Psoas muscle (tissue), 8 donors: ENCODE measurements around the gene JAG1. TPM values are rescaled to one million over a fixed set of nuclear protein-coding genes. Genes with fewer than 3 reads are reported as not detected.
"Not testable (repeated sequence)": the region's sequence is repeated elsewhere in the genome, so short reads cannot be mapped to it uniquely, and the experiment has no call there.

Source experiments
- ATAC-seq, 4 donors: fragments of 200-7000 bp; cut with Tn5 transposase; one replicate each; pipeline ENCODE4 v1.9.1; 2020; ENCODE audit warnings: moderate library complexity in 3 of 4, mild to moderate bottlenecking in 2 of 4
- DNase-seq, 2 donors: peaks; one replicate each; pipeline ENCODE4 v3.0.0-alpha.2; 2020
- H3K27ac ChIP-seq: fragments of 200-600 bp; one replicate; pipeline ENCODE4 v1.8.0; 2022
- H3K27me3 ChIP-seq, 3 donors: fragments of 200-600 bp in 1 of 3; one replicate each; pipeline versions ENCODE4 v1.6.1 to v1.8.0; 2013 to 2022; ENCODE audit warnings: low read length in 2 of 3, mild to moderate bottlenecking in 2 of 3, moderate library complexity in 1 of 3; ENCODE audit not compliant: insufficient read depth in 3 of 3
- H3K36me3 ChIP-seq, 2 donors: fragments of 200-600 bp in 1 of 2; one replicate each; pipeline versions ENCODE4 v1.6.1 to v1.8.0; 2013 to 2022; ENCODE audit warnings: low read depth in 1 of 2, mild to moderate bottlenecking in 1 of 2, moderate library complexity in 1 of 2; ENCODE audit not compliant: insufficient read depth in 1 of 2
- H3K4me1 ChIP-seq: fragments of 200-600 bp; one replicate; pipeline ENCODE4 v1.8.0; 2022
- H3K4me3 ChIP-seq: fragments of 200-600 bp; one replicate; pipeline ENCODE4 v1.8.0; 2022; ENCODE audit warnings: mild to moderate bottlenecking
- H3K9me3 ChIP-seq: fragments of 200-600 bp; one replicate; pipeline ENCODE4 v1.8.0; 2022
- WGBS, 3 donors: extraction: QIAGEN DNeasy Blood & Tissue Kit; methylation state at CpG; one replicate each; pipeline versions ENCODE4 v1.1.6 to v1.1.7; 2013; 5-methylcytosine and 5-hydroxymethylcytosine counted together
- intact Hi-C, 2 donors: fragments of 100-400 bp; cut with DNase I; formaldehyde crosslinking; loops; one replicate each; pipeline versions ENCODE4 v1.11.0 to v1.14.2; 2022
- polyA plus RNA-seq, 3 donors: library from polyadenylated mRNA; stranded (reverse); fragments of 200-250 nt; gene quantifications; one replicate each; pipeline ENCODE4 v1.2.3, GENCODE V29; 2013
- total RNA-seq, 4 donors: library from RNA; stranded (reverse); fragmentation: NEBNext Ultra II Directional in 2 of 4; extraction: Animal tissue kit (Norgen Biotek cat#: 25700) in 2 of 4; gene quantifications; one replicate each; pipeline versions ENCODE4 v1.2.1 to v1.2.4, GENCODE V29; 2021 to 2023
- TF ChIP-seq, protein P1 (sequence below): fragments of 200-600 bp; IDR thresholded peaks from one replicate; pipeline ENCODE4 v1.8.0; 2022; ENCODE audit warnings: antibody characterized with exemption
- donor health status: healthy with polysubstance abuse.
- donor health status: DM: no; HTN: no; CAD: no; lungs with moderate emphysema.
- donor health status: Bipolar disorder and iron deficiency.
- donor health status: healthy.
- donor health status: DM: yes; HTN: yes; CAD: no.
- donor health status: DM: no; HTN: no; CAD: no.
- donor health status: DM: no; HTN: no; CAD: no.
- donor health status: DM: yes; HTN: yes; CAD: no.

The JAG1 gene
- total and polyA plus RNA-seq, 7 donors: 5.4 to 35.4 (median 10.4) TPM

DNA sequence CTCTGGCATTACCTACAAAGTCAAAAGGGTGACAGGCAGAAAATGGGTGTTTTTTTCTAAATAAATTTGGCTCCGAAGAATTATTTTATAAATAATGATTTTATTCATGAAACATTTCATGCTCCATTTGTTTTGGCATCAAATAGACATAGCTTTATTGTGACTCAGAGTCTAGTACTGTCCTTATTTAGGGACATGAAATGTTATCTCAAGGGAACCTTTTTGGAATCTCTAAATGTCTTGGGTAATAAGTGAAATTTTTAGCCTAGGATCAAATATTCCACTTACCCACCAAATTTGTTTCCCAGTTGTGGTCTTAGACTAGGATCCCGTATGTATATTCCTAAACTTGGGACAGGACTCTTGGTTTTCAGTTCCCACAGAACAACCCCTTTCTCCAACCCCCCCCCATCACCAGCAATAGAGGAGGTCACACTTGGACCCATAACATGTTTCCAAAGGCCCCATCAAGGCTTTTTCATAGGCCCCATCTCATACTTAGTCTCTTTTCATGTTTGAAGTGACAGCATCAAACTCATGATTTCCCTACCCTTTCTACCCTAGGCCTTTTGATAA is 81.8 kb downstream of the JAG1 start:
- ATAC-seq (peak in 2 of 4 donors; percentile 46 to 75), DNase-seq (no peak)
- Histone ChIP-seq H3K4me3 (no peak overlapping the region), H3K9me3 (no peaks in the 10 kb centered on the region), H3K4me1 (no peaks in the 10 kb centered on the region), H3K27ac (peak overlapping the region; percentile 10), H3K36me3 (no peaks in the 10 kb centered on the region), H3K27me3 (no peaks in the 10 kb centered on the region)
- TF ChIP-seq, protein P1, sequence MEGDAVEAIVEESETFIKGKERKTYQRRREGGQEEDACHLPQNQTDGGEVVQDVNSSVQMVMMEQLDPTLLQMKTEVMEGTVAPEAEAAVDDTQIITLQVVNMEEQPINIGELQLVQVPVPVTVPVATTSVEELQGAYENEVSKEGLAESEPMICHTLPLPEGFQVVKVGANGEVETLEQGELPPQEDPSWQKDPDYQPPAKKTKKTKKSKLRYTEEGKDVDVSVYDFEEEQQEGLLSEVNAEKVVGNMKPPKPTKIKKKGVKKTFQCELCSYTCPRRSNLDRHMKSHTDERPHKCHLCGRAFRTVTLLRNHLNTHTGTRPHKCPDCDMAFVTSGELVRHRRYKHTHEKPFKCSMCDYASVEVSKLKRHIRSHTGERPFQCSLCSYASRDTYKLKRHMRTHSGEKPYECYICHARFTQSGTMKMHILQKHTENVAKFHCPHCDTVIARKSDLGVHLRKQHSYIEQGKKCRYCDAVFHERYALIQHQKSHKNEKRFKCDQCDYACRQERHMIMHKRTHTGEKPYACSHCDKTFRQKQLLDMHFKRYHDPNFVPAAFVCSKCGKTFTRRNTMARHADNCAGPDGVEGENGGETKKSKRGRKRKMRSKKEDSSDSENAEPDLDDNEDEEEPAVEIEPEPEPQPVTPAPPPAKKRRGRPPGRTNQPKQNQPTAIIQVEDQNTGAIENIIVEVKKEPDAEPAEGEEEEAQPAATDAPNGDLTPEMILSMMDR: no peak
- WGBS, 3 donors: 33 to 63% (median 58%) methylated on average over 2 of the region's 2 CpGs
- intact Hi-C loops: no loop called here

DNA sequence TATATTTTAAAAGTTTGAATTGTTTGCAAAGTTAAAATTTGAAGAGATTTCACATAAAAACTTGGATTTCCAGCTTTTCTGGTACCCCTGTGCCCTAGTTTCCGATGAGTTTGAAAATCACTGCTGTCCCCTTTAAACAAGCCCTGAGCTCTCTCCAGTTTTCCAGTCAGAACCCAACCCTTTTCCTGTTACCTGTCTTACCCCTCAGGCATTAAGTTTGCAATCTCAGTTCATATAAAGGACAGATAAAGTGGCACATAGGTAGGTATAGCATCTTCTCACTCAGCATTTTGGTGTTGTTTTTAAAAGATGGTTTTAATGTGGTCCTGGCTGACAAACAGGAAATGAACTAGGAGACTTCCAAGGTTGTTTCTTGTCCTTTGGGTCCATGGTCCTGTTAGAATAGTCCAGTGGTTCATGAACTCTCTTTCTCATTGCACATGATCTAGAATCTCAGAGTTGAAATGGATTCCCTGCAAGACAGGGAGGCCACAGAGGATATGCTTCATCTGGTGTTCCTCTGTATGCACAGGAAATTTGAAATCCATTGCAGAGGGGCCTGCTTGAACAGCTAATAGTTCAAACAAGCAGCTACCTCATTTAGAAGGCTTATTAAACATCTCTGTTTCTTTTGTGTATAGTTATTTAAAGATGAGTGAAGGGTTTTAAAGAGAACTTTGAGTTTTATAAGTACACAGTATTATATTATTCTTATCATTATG is 82.7 kb downstream of the JAG1 start:
- no peaks in the 10 kb centered on the region for H3K4me1 ChIP-seq
- intact Hi-C loops: no loop called here

DNA sequence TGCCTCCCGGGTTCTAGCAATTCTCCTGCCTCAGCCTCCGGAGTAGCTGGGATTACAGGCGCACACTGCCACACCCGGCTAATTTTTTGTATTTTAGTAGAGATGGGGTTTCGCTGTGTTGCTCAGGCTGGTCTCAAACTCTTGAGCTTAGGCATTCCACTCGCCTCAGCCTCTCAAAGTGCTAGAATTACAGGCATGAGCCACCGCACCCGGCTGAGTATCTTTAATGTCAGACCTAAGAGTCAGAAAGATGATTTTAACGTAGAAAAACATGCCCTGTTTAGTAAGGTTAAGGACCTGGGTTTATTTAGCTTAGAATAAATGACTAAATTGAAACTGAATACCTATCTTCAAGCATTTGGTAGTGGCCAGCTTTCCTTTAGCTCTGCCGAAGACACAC is 83.4 kb downstream of the JAG1 start:
- intact Hi-C loops: not testable (repeated sequence)

More for the DNA sequence above, 82.7 kb downstream of the JAG1 start:
- Histone ChIP-seq H3K9me3 (no peaks in the 10 kb centered on the region), H3K36me3 (no peaks in the 10 kb centered on the region), H3K4me3 (no peak overlapping the region), H3K27me3 (no peaks in the 10 kb centered on the region), H3K27ac (peak overlapping the region; percentile 4)
- no peak for ATAC-seq
- no peak for DNase-seq
- WGBS, 3 donors: 86 to 100% (median 98%) methylated on average over 1 of the region's 1 CpG
- TF ChIP-seq, protein P1: no peak

More for the DNA sequence above, 83.4 kb downstream of the JAG1 start:
- 92 to 96% (median 94%) methylated on average over 10 of the region's 10 CpGs for WGBS, 3 donors
- H3K9me3 ChIP-seq, H3K27me3 ChIP-seq, H3K4me3 ChIP-seq, H3K27ac ChIP-seq, DNase-seq, H3K36me3 ChIP-seq, ATAC-seq, H3K4me1 ChIP-seq: not testable (repeated sequence)

Other genes starting within 250 kb of the JAG1 start
- gene MKKS, start 239.8 kb downstream of the JAG1 start, total RNA-seq: 10 to 100 TPM; 10.5 to 25.6 (median 18.8) TPM
- gene MKKS, start 239.8 kb downstream of the JAG1 start, polyA plus RNA-seq: 10 to 100 TPM; 22.7 to 40.1 (median 24.0) TPM
- gene SLX4IP, start 238.7 kb downstream of the JAG1 start, total RNA-seq: 1 to 10 TPM in 1 of 4 donors, under 1 TPM in 3; 0.78 to 1.9 (median 0.90) TPM
- 1 to 10 TPM in 1 of 3 donors, under 1 TPM in 2; 0.20 to 1.2 (median 0.45) TPM for gene SLX4IP, start 238.7 kb downstream of the JAG1 start, polyA plus RNA-seq